HEK293 (cell line): ENCODE measurements around the gene IFNL2.

Experiments used
- CTCF ChIA-PET: fragments of 350-600 bp; formaldehyde crosslinking; extraction: SDS; loops from one replicate; lab custom pipeline; 2021; ENCODE audit warnings: antibody characterized with exemption; lab: Yijun Ruan, JAX
- POLR2A ChIA-PET: fragments of 300-600 bp; formaldehyde crosslinking; extraction: SDS; loops from one replicate; lab custom pipeline; 2020; ENCODE audit warnings: antibody characterized with exemption, inconsistent platforms; lab: Yijun Ruan, JAX
- H3K27ac ChIP-seq: fragments of 200-500 bp; sonication (Bioruptor generic); 2 replicates; pipeline ENCODE4 v1.5.1; 2014; ENCODE audit warnings: low read depth, low read length, control low read depth, inconsistent platforms; ENCODE audit errors: extremely low read depth
- H3K36me3 ChIP-seq, 2 experiments: fragments of 200-500 bp in 1 of 2; sonication (Bioruptor generic) in 1 of 2; 1 replicate in 1 of 2; 2 replicates in 1 of 2; pipeline ENCODE4 v1.5.1; 2014 to 2017; ENCODE audit warnings: inconsistent platforms in 2 of 2, low read length in 2 of 2; ENCODE audit not compliant: control insufficient read depth in 2 of 2, insufficient read depth in 1 of 2
- H3K4me1 ChIP-seq: fragments of 200-500 bp; sonication (Bioruptor generic); 2 replicates; pipeline ENCODE4 v1.5.1; 2014; ENCODE audit warnings: mild to moderate bottlenecking, low read length, inconsistent platforms; ENCODE audit not compliant: control insufficient read depth, insufficient read depth
- H3K4me3 ChIP-seq: 2 replicates; pipeline ENCODE4 v1.5.1; 2011; ENCODE audit warnings: low read depth, mild to moderate bottlenecking, control low read depth, low read length, moderate library complexity
- H3K9me3 ChIP-seq: fragments of 200-500 bp; sonication (Bioruptor generic); 2 replicates; pipeline ENCODE4 v1.5.1; 2014; ENCODE audit warnings: low read depth, low read length, inconsistent platforms; ENCODE audit not compliant: control insufficient read depth, insufficient read depth
- BCL11B ChIP-seq: fragments of 450-650 bp; formaldehyde crosslinking; IDR thresholded peaks from 2 replicates; pipeline ENCODE4 v1.5.1; 2016; ENCODE audit warnings: low read depth, missing biosample characterization, missing genetic modification characterization
- GLIS1 ChIP-seq: fragments of 450-650 bp; formaldehyde crosslinking; IDR thresholded peaks from 2 replicates; pipeline ENCODE4 v1.5.1; 2016; ENCODE audit warnings: missing biosample characterization, missing genetic modification characterization
- PRDM1 ChIP-seq: fragments of 450-650 bp; formaldehyde crosslinking; IDR thresholded peaks from 2 replicates; pipeline ENCODE4; 2016; ENCODE audit warnings: missing biosample characterization, missing genetic modification characterization
- SCRT1 ChIP-seq: fragments of 450-650 bp; formaldehyde crosslinking; IDR thresholded peaks from 2 replicates; pipeline ENCODE4 v1.5.1; 2016; ENCODE audit warnings: missing biosample characterization, missing genetic modification characterization, borderline replicate concordance
- SCRT2 ChIP-seq: fragments of 450-650 bp; formaldehyde crosslinking; IDR thresholded peaks from 2 replicates; pipeline ENCODE4 v1.5.1; 2016; ENCODE audit warnings: missing biosample characterization, missing genetic modification characterization
- ZFP37 ChIP-seq: fragments of 450-650 bp; formaldehyde crosslinking; IDR thresholded peaks from 2 replicates; pipeline ENCODE4 v1.5.1; 2016; ENCODE audit warnings: missing biosample characterization, missing genetic modification characterization
- ZNF138 ChIP-seq: fragments of 450-650 bp; formaldehyde crosslinking; IDR thresholded peaks from 2 replicates; pipeline ENCODE4 v1.5.1; 2016; ENCODE audit warnings: missing biosample characterization, missing genetic modification characterization, borderline replicate concordance
- ZNF530 ChIP-seq: fragments of 450-650 bp; formaldehyde crosslinking; IDR thresholded peaks from 2 replicates; pipeline ENCODE4 v1.5.1; 2016; ENCODE audit warnings: low read depth, missing biosample characterization, missing genetic modification characterization
- ZNF658 ChIP-seq: fragments of 450-650 bp; formaldehyde crosslinking; IDR thresholded peaks from 2 replicates; pipeline ENCODE4; 2016; ENCODE audit warnings: missing biosample characterization, missing genetic modification characterization
- ZNF701 ChIP-seq: fragments of 450-650 bp; formaldehyde crosslinking; IDR thresholded peaks from 2 replicates; pipeline ENCODE4 v1.5.1; 2016; ENCODE audit warnings: missing biosample characterization, missing genetic modification characterization
- ZNF747 ChIP-seq: fragments of 450-650 bp; formaldehyde crosslinking; IDR thresholded peaks from 2 replicates; pipeline ENCODE4 v1.5.1; 2016; ENCODE audit warnings: missing biosample characterization, missing genetic modification characterization
- ZNF776 ChIP-seq: fragments of 450-650 bp; formaldehyde crosslinking; IDR thresholded peaks from 2 replicates; pipeline ENCODE4 v1.5.0; 2017; ENCODE audit warnings: missing biosample characterization, missing genetic modification characterization, borderline replicate concordance
- TF ChIP-seq, protein P1 (sequence below): fragments of 450-650 bp; formaldehyde crosslinking; IDR thresholded peaks from 2 replicates; pipeline ENCODE4 v1.5.1; 2016; ENCODE audit warnings: missing biosample characterization, missing genetic modification characterization
- TF ChIP-seq, protein P2 (sequence below): fragments of 450-650 bp; formaldehyde crosslinking; IDR thresholded peaks from 2 replicates; pipeline ENCODE4 v1.5.1; 2016; ENCODE audit warnings: missing biosample characterization, missing genetic modification characterization
- TF ChIP-seq, protein P3 (sequence below): fragments of 450-650 bp; formaldehyde crosslinking; IDR thresholded peaks from 2 replicates; pipeline ENCODE4 v1.5.1; 2016; ENCODE audit warnings: missing biosample characterization, missing genetic modification characterization, low read depth
- TF ChIP-seq, protein P4 (sequence below): fragments of 450-650 bp; formaldehyde crosslinking; IDR thresholded peaks from 2 replicates; pipeline ENCODE4 v1.5.1; 2016; ENCODE audit warnings: missing biosample characterization, missing genetic modification characterization
- TF ChIP-seq, protein P5 (sequence below): fragments of 450-650 bp; formaldehyde crosslinking; IDR thresholded peaks from 2 replicates; pipeline ENCODE4 v1.5.1; 2016; ENCODE audit warnings: missing biosample characterization, missing genetic modification characterization

The IFNL2 gene

DNA sequence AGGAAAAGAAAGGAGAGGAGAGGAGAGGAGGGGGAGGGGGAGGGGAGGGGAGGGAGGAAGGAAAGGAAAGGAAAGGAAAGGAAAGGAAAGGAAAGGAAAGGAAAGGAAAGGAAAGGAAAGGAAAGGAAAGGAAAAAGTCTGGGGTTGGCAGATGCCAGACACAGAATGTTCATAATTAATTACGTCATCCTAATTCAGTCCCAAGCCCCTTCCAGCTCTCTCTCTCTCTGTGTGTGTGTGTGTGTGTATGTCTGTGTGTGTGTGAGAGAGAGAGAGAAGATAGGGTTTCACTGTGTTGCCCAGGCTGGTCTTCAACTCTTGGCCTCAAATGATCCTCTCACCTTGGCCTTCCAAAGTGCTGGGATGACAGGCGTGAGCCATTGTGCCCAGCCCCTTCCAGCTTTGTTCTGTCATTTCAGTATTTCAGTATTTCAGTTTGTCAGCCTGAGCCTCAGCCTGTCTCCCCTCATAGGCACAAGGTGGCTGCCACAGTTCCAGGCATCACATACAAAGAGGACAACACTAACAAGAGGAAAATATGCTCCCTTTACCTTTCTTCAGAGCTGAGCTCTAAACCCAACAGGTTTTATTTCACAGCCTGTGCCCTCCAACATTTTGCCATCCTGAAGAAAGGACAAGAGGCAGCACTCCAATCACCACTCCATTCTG, 38.0 kb upstream of the IFNL2 start (continued):
- TF ChIP-seq, protein P1, sequence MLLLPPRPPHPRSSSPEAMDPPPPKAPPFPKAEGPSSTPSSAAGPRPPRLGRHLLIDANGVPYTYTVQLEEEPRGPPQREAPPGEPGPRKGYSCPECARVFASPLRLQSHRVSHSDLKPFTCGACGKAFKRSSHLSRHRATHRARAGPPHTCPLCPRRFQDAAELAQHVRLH (tag by site-specific recombination): peak; percentile 62; the same call in 1 of the 2 replicates
- TF ChIP-seq, protein P2, sequence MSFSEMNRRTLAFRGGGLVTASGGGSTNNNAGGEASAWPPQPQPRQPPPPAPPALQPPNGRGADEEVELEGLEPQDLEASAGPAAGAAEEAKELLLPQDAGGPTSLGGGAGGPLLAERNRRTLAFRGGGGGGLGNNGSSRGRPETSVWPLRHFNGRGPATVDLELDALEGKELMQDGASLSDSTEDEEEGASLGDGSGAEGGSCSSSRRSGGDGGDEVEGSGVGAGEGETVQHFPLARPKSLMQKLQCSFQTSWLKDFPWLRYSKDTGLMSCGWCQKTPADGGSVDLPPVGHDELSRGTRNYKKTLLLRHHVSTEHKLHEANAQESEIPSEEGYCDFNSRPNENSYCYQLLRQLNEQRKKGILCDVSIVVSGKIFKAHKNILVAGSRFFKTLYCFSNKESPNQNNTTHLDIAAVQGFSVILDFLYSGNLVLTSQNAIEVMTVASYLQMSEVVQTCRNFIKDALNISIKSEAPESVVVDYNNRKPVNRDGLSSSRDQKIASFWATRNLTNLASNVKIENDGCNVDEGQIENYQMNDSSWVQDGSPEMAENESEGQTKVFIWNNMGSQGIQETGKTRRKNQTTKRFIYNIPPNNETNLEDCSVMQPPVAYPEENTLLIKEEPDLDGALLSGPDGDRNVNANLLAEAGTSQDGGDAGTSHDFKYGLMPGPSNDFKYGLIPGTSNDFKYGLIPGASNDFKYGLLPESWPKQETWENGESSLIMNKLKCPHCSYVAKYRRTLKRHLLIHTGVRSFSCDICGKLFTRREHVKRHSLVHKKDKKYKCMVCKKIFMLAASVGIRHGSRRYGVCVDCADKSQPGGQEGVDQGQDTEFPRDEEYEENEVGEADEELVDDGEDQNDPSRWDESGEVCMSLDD: 0 out of 2 replicates have a peak, but pooled peaks have one; percentile 33
- TF ChIP-seq ZNF138 (tag by site-specific recombination): no peak
- no peak for TF ChIP-seq ZFP37
- TF ChIP-seq ZNF530 (tag by site-specific recombination): peak; percentile 85
- TF ChIP-seq, protein P3, sequence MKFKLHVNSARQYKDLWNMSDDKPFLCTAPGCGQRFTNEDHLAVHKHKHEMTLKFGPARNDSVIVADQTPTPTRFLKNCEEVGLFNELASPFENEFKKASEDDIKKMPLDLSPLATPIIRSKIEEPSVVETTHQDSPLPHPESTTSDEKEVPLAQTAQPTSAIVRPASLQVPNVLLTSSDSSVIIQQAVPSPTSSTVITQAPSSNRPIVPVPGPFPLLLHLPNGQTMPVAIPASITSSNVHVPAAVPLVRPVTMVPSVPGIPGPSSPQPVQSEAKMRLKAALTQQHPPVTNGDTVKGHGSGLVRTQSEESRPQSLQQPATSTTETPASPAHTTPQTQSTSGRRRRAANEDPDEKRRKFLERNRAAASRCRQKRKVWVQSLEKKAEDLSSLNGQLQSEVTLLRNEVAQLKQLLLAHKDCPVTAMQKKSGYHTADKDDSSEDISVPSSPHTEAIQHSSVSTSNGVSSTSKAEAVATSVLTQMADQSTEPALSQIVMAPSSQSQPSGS (tag by site-specific recombination): peak; percentile 92
- peak; percentile 98 for TF ChIP-seq PRDM1 (tag by site-specific recombination)
- 0 out of 2 replicates have a peak, but pooled peaks have one; percentile 23 for TF ChIP-seq SCRT2 (tag by site-specific recombination)

DNA sequence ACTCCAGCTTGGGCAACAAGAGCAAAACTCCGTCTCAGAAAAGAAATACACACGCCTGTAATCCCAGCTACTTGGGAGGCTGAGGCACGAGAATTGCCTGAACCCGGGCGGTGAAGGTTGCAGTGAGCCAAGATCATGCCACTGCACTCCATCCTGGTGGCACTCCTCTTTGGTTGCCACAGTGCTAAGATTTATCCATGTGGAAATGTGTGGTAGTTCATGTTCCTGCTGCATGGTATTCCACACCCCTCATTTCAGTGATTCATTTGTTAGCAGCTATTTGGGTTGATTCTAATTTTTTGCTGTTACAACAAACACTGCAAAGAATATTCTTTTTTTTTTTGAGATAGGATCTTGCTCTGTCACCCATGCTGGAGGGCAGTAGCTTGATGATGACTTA, 35.5 kb upstream of the IFNL2 start:
- ChIA-PET POLR2A (no interaction called here), CTCF (interaction anchor here (0.6 to 1.1 kb wide), 3 partner anchors 10 to 179 kb away, joined by 3 to 5 read pairs (median 4); partner anchors contain the start of gene PLEKHG2)
- peaks cover 3% of the 10 kb centered on the region; the same call in 1 of the 2 replicates for H3K4me1 ChIP-seq
- H3K4me3 ChIP-seq: no peak overlapping the region
- H3K9me3 ChIP-seq: no peaks in the 10 kb centered on the region
- H3K36me3 ChIP-seq: no peaks in the 10 kb centered on the region; a peak in 1 of 3 replicates
- no peak overlapping the region for H3K27ac ChIP-seq
- TF ChIP-seq ZNF776: no peak
- TF ChIP-seq GLIS1: peak; percentile 46; the same call in 1 of the 2 replicates
- TF ChIP-seq BCL11B: no peak
- no peak for TF ChIP-seq SCRT1 (tag by site-specific recombination)
- TF ChIP-seq ZNF658 (tag by site-specific recombination): no peak
- TF ChIP-seq, protein P4, sequence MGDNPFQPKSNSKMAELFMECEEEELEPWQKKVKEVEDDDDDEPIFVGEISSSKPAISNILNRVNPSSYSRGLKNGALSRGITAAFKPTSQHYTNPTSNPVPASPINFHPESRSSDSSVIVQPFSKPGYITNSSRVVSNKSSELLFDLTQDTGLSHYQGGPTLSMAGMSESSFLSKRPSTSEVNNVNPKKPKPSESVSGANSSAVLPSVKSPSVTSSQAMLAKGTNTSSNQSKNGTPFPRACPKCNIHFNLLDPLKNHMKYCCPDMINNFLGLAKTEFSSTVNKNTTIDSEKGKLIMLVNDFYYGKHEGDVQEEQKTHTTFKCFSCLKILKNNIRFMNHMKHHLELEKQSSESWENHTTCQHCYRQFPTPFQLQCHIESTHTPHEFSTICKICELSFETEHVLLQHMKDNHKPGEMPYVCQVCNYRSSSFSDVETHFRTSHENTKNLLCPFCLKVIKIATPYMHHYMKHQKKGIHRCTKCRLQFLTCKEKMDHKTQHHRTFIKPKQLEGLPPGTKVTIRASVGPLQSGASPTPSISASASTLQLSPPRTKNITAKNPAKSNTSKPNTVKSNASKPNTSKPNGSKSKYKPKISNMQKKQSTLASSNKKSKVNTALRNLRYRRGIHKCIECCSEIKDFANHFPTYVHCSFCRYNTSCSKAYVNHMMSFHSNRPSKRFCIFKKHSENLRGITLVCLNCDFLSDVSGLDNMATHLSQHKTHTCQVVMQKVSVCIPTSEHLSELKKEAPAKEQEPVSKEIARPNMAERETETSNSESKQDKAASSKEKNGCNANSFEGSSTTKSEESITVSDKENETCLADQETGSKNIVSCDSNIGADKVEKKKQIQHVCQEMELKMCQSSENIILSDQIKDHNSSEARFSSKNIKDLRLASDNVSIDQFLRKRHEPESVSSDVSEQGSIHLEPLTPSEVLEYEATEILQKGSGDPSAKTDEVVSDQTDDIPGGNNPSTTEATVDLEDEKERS (tag by site-specific recombination): no peak

DNA sequence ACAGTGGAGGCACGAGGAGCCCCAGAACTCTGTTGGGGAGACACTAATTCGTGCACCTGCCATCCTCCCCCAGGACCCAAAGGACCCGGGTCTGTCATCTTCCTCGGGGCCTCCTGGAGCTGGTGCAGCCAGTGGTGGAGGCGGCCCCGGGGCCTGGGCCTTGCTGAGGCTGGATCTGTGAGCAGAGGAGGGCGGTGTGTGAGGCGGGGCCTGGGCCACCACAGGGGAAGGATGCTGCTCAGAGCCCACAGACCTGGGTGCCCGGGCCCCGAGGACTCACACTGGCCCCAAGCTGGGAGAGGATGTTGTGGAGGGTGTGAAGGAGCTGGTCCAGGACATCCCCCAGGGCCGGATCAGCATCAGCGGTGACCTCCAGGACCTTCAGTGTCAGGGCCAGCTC, 31.7 kb upstream of the IFNL2 start:
- H3K4me1 ChIP-seq: peaks cover 5% of the 10 kb centered on the region; the same call in 1 of the 2 replicates
- H3K27ac ChIP-seq: no peak overlapping the region
- ChIA-PET CTCF (interaction anchor here (1.1 kb wide), 1 partner anchor 31 kb away, joined by 3 read pairs; no protein-coding TSS in a partner anchor), POLR2A (interaction anchor here (0.5 kb wide), 1 partner anchor 61 kb away, joined by 9 read pairs; no protein-coding TSS in a partner anchor)
- TF ChIP-seq, protein P5, sequence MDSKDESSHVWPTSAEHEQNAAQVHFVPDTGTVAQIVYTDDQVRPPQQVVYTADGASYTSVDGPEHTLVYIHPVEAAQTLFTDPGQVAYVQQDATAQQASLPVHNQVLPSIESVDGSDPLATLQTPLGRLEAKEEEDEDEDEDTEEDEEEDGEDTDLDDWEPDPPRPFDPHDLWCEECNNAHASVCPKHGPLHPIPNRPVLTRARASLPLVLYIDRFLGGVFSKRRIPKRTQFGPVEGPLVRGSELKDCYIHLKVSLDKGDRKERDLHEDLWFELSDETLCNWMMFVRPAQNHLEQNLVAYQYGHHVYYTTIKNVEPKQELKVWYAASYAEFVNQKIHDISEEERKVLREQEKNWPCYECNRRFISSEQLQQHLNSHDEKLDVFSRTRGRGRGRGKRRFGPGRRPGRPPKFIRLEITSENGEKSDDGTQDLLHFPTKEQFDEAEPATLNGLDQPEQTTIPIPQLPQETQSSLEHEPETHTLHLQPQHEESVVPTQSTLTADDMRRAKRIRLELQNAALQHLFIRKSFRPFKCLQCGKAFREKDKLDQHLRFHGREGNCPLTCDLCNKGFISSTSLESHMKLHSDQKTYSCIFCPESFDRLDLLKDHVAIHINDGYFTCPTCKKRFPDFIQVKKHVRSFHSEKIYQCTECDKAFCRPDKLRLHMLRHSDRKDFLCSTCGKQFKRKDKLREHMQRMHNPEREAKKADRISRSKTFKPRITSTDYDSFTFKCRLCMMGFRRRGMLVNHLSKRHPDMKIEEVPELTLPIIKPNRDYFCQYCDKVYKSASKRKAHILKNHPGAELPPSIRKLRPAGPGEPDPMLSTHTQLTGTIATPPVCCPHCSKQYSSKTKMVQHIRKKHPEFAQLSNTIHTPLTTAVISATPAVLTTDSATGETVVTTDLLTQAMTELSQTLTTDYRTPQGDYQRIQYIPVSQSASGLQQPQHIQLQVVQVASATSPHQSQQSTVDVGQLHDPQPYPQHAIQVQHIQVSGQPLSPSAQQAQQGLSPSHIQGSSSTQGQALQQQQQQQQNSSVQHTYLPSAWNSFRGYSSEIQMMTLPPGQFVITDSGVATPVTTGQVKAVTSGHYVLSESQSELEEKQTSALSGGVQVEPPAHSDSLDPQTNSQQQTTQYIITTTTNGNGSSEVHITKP (tag by site-specific recombination): peak; percentile 48; the same call in 1 of the 2 replicates
- TF ChIP-seq ZNF701 (tag by site-specific recombination) (no peak), ZNF747 (tag by site-specific recombination) (no peak)
- no peak overlapping the region for H3K4me3 ChIP-seq
- H3K9me3 ChIP-seq: no peaks in the 10 kb centered on the region
- no peaks in the 10 kb centered on the region for H3K36me3 ChIP-seq
